ENCODE measurements around the gene FAAH2.

- TF ChIP-seq CTCF (IDR thresholded peaks at IDR 0.05; ENCODE audit: poor library complexity, severe bottlenecking) (no peak), EZH2 (IDR thresholded peaks at IDR 0.05; ENCODE audit: borderline replicate concordance, insufficient read depth, low read length, poor library complexity, severe bottlenecking) (no peak), TAF1 (IDR thresholded peaks at IDR 0.05; ENCODE audit: low read depth) (no peak), POLR2AphosphoS5 (IDR thresholded peaks at IDR 0.05) (no peak)
These were observed 42.5 kb downstream of the FAAH2 start for GRCh38 chrX:57329008-57329407.
